Thyroid gland (tissue), 4 donors: ENCODE data around the gene NT5E. TPM values are rescaled to one million over a fixed set of nuclear protein-coding genes. Genes with fewer than 3 reads are reported as not detected.

Experiments used
- DNase-seq, 2 donors: peaks; one replicate each; pipeline ENCODE4 v3.0.0-alpha.2; 2019
- H3K27ac ChIP-seq, 3 donors: fragments of 200-600 bp; sonication (generic); 1 replicate in 2 of 3; 2 replicates in 1 of 3; pipeline ENCODE4 v1.5.1; 2016 to 2019; ENCODE audit warnings: mild to moderate bottlenecking in 1 of 3, moderate library complexity in 1 of 3
- H3K27me3 ChIP-seq: fragments of 200-600 bp; sonication (generic); one replicate; pipeline ENCODE4 v1.5.1; 2019
- H3K36me3 ChIP-seq, 2 donors: fragments of 200-600 bp; sonication (generic); one replicate each; pipeline ENCODE4 v1.5.1; 2016 to 2019
- H3K4me1 ChIP-seq, 2 donors: fragments of 200-600 bp; sonication (generic); one replicate each; pipeline ENCODE4 v1.5.1; 2017 to 2019
- H3K4me3 ChIP-seq, 3 donors: fragments of 200-600 bp; sonication (generic); replicated peaks in 1 of 3; 1 replicate in 2 of 3; 2 replicates in 1 of 3; pipeline ENCODE4 v1.5.1; 2016; ENCODE audit warnings: mild to moderate bottlenecking in 1 of 3
- H3K9me3 ChIP-seq: fragments of 200-600 bp; sonication (generic); one replicate; pipeline ENCODE4 v1.5.1; 2017
- POLR2A ChIP-seq, 2 donors: fragments of 450-650 bp; IDR thresholded peaks; one replicate each; pipeline ENCODE4 v1.6.1; 2017; ENCODE audit warnings: antibody characterized with exemption in 2 of 2, mild to moderate bottlenecking in 2 of 2, moderate library complexity in 1 of 2
- WGBS, 2 donors: methylation state at CpG; one replicate each; pipeline ENCODE4 v1.1.5; 2017; 5-methylcytosine and 5-hydroxymethylcytosine counted together
- intact Hi-C: fragments of 100-400 bp; cut with DNase I; formaldehyde crosslinking; loops from one replicate; pipeline ENCODE4 v1.15.1; 2023
- total RNA-seq, 4 donors: library from RNA; depleted of rRNA; stranded (reverse); fragments of >200 nt; gene quantifications; one replicate each; pipeline ENCODE4 v1.2.3, GENCODE V29; 2016
- TF ChIP-seq, protein P1 (sequence below), 6 experiments: fragments of 200-600 bp in 3 of 6; fragments of 450-650 bp in 3 of 6; sonication (generic) in 3 of 6; IDR thresholded peaks; one replicate each; pipeline ENCODE4 v1.5.1; 2016 to 2019; ENCODE audit warnings: antibody characterized with exemption in 6 of 6, mild to moderate bottlenecking in 2 of 6, inconsistent platforms in 1 of 6, moderate library complexity in 1 of 6

The NT5E gene
- total RNA-seq, 4 donors from 2014 or later: 89.6 to 174 (median 122) TPM

DNA sequence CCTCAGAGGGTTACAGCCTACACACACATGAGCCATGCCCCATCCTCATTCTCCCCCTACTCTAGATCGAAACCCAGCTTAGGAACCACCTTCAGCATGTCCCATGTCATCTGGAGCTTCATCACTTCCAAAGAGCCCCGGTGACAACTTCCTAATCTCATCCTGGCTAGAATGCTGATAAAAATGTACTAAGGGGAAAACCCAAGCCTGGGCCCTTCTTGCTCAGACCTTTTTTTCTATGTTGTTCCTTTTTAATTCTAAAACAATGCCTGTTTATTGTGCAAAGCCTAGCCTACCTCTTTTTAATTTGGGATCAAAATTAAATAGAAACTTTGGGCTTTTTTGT is 44.1 kb upstream of the NT5E start:
- no peak for TF ChIP-seq POLR2A (IDR thresholded peaks at IDR 0.05)
- TF ChIP-seq, protein P1, sequence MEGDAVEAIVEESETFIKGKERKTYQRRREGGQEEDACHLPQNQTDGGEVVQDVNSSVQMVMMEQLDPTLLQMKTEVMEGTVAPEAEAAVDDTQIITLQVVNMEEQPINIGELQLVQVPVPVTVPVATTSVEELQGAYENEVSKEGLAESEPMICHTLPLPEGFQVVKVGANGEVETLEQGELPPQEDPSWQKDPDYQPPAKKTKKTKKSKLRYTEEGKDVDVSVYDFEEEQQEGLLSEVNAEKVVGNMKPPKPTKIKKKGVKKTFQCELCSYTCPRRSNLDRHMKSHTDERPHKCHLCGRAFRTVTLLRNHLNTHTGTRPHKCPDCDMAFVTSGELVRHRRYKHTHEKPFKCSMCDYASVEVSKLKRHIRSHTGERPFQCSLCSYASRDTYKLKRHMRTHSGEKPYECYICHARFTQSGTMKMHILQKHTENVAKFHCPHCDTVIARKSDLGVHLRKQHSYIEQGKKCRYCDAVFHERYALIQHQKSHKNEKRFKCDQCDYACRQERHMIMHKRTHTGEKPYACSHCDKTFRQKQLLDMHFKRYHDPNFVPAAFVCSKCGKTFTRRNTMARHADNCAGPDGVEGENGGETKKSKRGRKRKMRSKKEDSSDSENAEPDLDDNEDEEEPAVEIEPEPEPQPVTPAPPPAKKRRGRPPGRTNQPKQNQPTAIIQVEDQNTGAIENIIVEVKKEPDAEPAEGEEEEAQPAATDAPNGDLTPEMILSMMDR (IDR thresholded peaks at IDR 0.05): no peak
- intact Hi-C loops: no loop called here
- Histone ChIP-seq H3K9me3 (no peaks in the 10 kb centered on the region), H3K4me1 (peaks cover 29 to 43% of the 10 kb centered on the region in 2 donors), H3K4me3 (no peak overlapping the region), H3K27ac (peak overlapping the region in 2 of 3 donors; percentile 58 to 64), H3K27me3 (no peaks in the 10 kb centered on the region), H3K36me3 (no peaks in the 10 kb centered on the region)
- 74 to 86% methylated on average over 2 of the region's 2 CpGs for WGBS, 2 donors
- no peak for DNase-seq

DNA sequence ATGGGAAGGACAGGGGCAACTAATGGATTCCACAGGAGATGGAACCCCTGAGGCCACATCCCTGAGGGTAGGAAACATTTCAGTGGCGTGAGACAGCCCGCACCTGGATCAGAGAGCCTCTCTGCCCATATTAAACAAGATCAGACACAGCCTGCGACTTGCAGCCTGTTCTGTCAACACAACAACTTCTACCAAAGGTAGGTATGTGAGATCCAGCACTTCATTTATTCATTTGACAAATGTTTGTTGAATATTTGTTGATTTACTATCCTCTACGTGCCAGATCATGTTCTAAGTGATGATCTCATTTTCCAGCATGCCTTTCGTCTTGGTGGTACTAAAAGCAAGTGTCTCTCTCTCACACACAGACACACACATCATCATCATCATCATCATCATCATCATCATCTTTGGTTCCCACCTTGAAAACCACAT is 43.2 kb upstream of the NT5E start:
- 94 to 97% methylated on average over 5 of the region's 5 CpGs for WGBS, 2 donors
- TF ChIP-seq, protein P1 (IDR thresholded peaks at IDR 0.05): no peak
- no peak for TF ChIP-seq POLR2A (IDR thresholded peaks at IDR 0.05)
- no peaks in the 10 kb centered on the region for H3K36me3 ChIP-seq
- DNase-seq: no peak
- H3K9me3 ChIP-seq: no peaks in the 10 kb centered on the region
- H3K4me3 ChIP-seq: no peak overlapping the region
- H3K27ac ChIP-seq: no peak overlapping the region
- no peaks in the 10 kb centered on the region for H3K27me3 ChIP-seq
- H3K4me1 ChIP-seq: peaks cover 23 to 34% of the 10 kb centered on the region in 2 donors
- intact Hi-C loops: no loop called here

DNA sequence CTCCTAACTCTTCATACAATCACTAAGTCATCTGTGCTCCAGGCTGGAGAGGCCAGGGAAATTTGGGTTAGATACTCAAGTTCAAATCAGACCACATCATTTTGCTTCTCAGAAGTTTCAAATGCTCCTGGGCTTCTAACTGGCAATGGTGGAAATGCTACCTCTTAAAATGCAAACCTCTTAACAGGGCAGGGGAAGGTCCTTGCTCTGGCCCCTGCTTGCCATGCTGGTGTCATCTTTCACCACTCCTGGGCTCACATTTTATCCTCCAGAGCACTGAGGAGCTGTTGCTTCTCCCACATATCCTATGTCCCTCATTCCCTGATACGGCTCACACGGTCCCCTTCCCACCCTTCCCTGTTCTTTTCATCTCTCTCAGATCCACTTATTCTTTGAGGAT is 41.8 kb upstream of the NT5E start:
- Histone ChIP-seq H3K9me3 (no peaks in the 10 kb centered on the region), H3K27me3 (no peaks in the 10 kb centered on the region), H3K36me3 (no peaks in the 10 kb centered on the region), H3K27ac (no peak overlapping the region), H3K4me1 (peaks cover 17 to 28% of the 10 kb centered on the region in 2 donors), H3K4me3 (no peak overlapping the region)
- TF ChIP-seq POLR2A (IDR thresholded peaks at IDR 0.05): no peak
- TF ChIP-seq, protein P1 (IDR thresholded peaks at IDR 0.05): no peak
- intact Hi-C loops: no loop called here
- DNase-seq: no peak
- 90 to 95% methylated on average over 2 of the region's 2 CpGs for WGBS, 2 donors

DNA sequence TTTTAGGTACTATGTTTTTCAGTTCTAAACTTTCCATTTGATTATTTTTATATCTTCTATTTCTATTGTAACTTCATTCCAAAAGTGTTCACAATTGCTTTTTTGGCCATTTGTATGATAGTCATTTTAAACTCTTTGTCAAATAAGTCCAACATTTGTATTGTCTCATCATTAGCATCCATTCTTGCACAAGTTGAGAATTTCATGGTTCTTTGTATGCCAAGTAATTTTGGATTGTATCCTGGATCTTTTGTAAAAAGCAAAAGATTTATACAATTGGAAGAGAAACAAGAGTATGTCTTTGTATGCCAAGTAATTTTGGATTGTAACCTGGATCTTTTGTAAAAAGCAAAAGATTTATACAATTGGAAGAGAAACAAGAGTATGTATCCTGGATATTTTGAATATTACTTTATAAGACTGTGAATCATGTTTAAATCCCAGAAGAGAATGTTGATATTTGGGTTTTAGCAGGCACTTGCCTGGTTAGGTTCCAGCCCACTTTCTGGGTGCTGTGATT is 36.9 kb upstream of the NT5E start:
- Histone ChIP-seq H3K4me1 (no peaks in the 10 kb centered on the region), H3K27me3 (no peaks in the 10 kb centered on the region), H3K4me3 (no peak overlapping the region), H3K9me3 (no peaks in the 10 kb centered on the region), H3K36me3 (no peaks in the 10 kb centered on the region), H3K27ac (no peak overlapping the region)
- DNase-seq: no peak
- TF ChIP-seq, protein P1 (IDR thresholded peaks at IDR 0.05): no peak
- no peak for TF ChIP-seq POLR2A (IDR thresholded peaks at IDR 0.05)
- intact Hi-C loops: no loop called here

DNA sequence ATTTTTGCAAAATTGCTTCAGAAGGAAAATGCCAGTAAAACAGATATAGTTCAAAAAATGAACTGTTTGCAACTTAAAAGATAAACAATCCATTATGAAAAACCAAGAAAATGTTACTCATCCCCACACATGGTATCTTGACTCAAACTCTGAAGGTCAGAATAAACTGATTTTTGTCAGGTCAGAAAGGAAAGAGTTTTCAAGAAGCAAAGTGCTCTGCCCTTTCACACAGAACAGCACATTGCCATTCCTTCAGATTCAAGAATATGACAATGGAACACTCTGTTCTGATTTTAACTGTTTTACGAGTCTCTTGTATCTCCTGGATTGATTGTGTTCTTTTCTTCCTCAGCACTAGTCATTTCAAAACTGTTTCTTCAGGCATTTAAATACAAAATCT is 33.8 kb upstream of the NT5E start:
- DNase-seq: no peak
- H3K27me3 ChIP-seq: no peaks in the 10 kb centered on the region
- TF ChIP-seq POLR2A (IDR thresholded peaks at IDR 0.05): no peak
- TF ChIP-seq, protein P1 (IDR thresholded peaks at IDR 0.05): no peak
- no peaks in the 10 kb centered on the region for H3K36me3 ChIP-seq
- no peak overlapping the region for H3K4me3 ChIP-seq
- no peaks in the 10 kb centered on the region for H3K4me1 ChIP-seq
- WGBS, 2 donors: 86 to 93% methylated on average over 1 of the region's 1 CpG
- H3K9me3 ChIP-seq: no peaks in the 10 kb centered on the region
- no peak overlapping the region for H3K27ac ChIP-seq
- intact Hi-C loops: no loop called here
